NCI-H146 treated with DMSO at 0.1 percent for 48 hours (cell line): ENCODE results near the gene PRB4.
"Not testable (repeated sequence)": the region's sequence is repeated elsewhere in the genome, so short reads cannot be mapped to it uniquely, and the experiment has no call there.

Experiments used
- DNase-seq: peaks from one replicate; lab custom pipeline; 2025; ENCODE audit not compliant: unreplicated experiment; lab: John Stamatoyannopoulos, UW

The PRB4 gene

GRCh38 chr12:11310336-11310735 is at the start of gene PRB4:
Gene PRB4, minus strand, starts transcription at chr12:11310436. Its CDS starts 38 bp downstream, at chr12:11310398.
- DNase-seq: no peak

- not testable (repeated sequence) for DNase-seq
Measured at GRCh38 chr12:11351736-11352135, 41.5 kb upstream of the PRB4 start.

- DNase-seq: no peak
Measured at GRCh38 chr12:11348439-11348838, 38.2 kb upstream of the PRB4 start.

DNA sequence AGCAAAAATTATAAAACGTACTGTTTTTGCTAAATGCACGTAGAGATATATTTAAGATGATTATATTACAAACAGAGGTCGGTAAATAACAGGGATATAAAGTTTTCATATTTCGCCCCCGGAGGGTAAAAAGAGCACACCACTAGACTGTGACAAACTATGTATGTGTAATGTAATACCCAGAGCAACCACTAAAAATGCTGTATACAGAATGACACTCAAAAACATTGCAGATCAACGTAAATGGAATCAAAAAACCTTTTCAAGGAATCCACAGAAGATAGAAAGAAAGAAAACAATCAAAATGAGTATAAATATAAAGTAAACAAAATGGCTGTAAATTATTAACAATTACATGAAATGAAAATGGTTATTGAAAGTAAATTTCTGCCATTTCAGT is 37.6 kb upstream of the PRB4 start:
- DNase-seq: no peak

DNA sequence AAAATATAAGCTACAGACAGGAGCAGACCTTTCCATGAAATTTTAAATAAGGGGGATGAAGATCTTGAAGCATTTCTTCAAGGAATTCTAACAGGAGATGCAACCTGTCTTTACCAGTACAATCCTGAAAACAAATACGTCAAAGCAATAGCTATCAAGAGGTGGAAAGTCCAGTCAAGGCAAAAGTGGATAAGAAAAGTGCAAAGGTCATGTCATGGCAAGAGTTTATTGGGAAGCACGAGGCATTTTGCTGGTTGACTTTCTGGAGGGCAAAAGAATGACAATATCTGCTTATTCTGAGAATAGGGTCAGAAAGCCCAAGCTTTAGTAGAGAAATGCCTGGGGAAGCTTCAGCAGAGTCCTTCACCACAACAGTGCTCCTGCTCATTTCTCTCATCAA is 34.3 kb upstream of the PRB4 start:
- no peak for DNase-seq

GRCh38 chr12:11324426-11324825 is 14.2 kb upstream of the PRB4 start:
- DNase-seq: no peak

DNA sequence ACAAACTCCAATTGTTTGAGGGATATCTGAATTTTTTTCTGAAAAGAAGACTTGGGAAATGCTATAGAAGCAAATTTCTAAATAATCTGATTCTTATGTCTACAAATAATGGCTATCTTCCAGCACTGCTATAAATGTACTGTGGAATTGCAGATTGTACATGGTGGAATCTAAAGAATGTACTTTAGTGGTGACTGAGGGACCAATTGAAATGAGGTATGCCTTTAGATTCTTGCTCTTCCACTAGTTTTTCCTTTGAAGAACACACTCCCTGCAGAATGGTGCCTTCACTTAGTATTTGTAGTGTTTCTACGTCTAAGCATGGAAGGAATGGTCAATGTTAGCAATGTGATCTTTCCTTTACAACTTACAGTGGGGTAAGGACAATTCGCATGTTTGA is 11.7 kb upstream of the PRB4 start:
- DNase-seq: no peak

DNA sequence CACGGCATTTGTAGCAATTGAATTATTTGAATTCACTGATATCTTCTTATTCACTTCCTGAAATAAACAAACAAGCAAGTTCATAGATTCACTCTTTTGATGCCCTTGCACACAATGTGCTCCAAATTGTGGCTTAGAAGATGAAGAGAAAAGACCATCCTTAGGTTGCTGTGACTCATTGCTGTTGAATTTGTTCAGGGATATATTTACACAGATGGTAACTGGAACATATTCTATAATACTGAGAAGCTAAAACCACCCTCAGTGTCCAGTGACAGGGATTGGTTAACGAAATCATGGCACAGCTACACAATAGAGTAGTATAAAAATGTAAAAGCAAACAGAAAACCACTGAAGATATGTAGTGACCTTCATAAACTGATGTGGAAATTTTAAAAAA is 3.1 kb downstream of the PRB4 start:
- no peak for DNase-seq

GRCh38 chr12:11273449-11273848 is 36.8 kb downstream of the PRB4 start:
- DNase-seq: no peak

- DNase-seq: no peak
Measured at GRCh38 chr12:11269607-11270006, 40.6 kb downstream of the PRB4 start, which contains the start of gene PRB3. Gene PRB3, minus strand, starts transcription at chr12:11269707. Its CDS starts 38 bp downstream, at chr12:11269669.

GRCh38 chr12:11264501-11264900 is 45.7 kb downstream of the PRB4 start:
- DNase-seq: no peak
